H1 (cell line): ENCODE data around the gene IKZF3. TPM values are rescaled to one million over a fixed set of nuclear protein-coding genes. Genes with fewer than 3 reads are reported as not detected.

ENCODE experiments used
- CTCF ChIA-PET: fragments of 300-600 bp; sonication (Branson Sonifier 250); formaldehyde crosslinking; loops from one replicate; lab custom pipeline; 2021; ENCODE audit not compliant: partially characterized antibody; lab: Charles Lee
- POLR2A ChIA-PET: fragments of 300-600 bp; sonication (Branson Sonifier 250); formaldehyde crosslinking; loops from one replicate; lab custom pipeline; 2021; ENCODE audit warnings: inconsistent platforms; ENCODE audit not compliant: partially characterized antibody; lab: Charles Lee
- DNase-seq, 2 experiments: peaks; one replicate each; pipeline versions ENCODE4 v3.0.0 to v3.0.0-alpha.2; 2010 to 2022; ENCODE audit warnings: low spot score in 2 of 2, low read depth in 1 of 2, mixed read lengths in 1 of 2
- FAIRE-seq: peaks from 2 replicates; lab custom pipeline; 2011; peaks lifted over from hg19 to GRCh38; lab: Jason Lieb, UNC
- H2AFZ ChIP-seq: 2 replicates; pipeline ENCODE4 v1.8.1; 2012; ENCODE audit warnings: low read length, inconsistent platforms
- H2AK5ac ChIP-seq: 2 replicates; pipeline ENCODE4 v1.6.1; 2013; ENCODE audit warnings: low read depth, low read length
- H2BK120ac ChIP-seq: replicated peaks from 2 replicates; pipeline ENCODE3; 2013; ENCODE audit warnings: low read depth, low read length, inconsistent platforms
- H2BK12ac ChIP-seq: 2 replicates; pipeline ENCODE4 v1.6.1; 2013; ENCODE audit warnings: low read depth, low read length
- H2BK15ac ChIP-seq: 2 replicates; pipeline ENCODE4 v1.6.1; 2013; ENCODE audit warnings: low read length
- H2BK20ac ChIP-seq: 2 replicates; pipeline ENCODE4 v1.6.1; 2013; ENCODE audit warnings: low read length
- H2BK5ac ChIP-seq: 2 replicates; pipeline ENCODE4 v1.6.1; 2013; ENCODE audit warnings: low read depth, low read length
- H3K14ac ChIP-seq: 2 replicates; pipeline ENCODE4 v1.6.1; 2013; ENCODE audit warnings: inconsistent platforms; ENCODE audit not compliant: insufficient read length
- H3K18ac ChIP-seq: 2 replicates; pipeline ENCODE4 v1.6.1; 2013; ENCODE audit warnings: low read length; ENCODE audit errors: extremely low read depth
- H3K23ac ChIP-seq: 2 replicates; pipeline ENCODE4 v1.6.1; 2013; ENCODE audit warnings: inconsistent platforms; ENCODE audit not compliant: insufficient read length
- H3K23me2 ChIP-seq: 2 replicates; pipeline ENCODE4 v1.6.1; 2013; ENCODE audit warnings: low read depth, low read length
- H3K27ac ChIP-seq: 2 replicates; pipeline ENCODE4 v1.6.1; 2011; ENCODE audit warnings: low read depth, low read length, inconsistent platforms
- H3K27me3 ChIP-seq, 4 experiments: replicated peaks in 1 of 4; 1 replicate in 1 of 4; 2 replicates in 3 of 4; pipeline versions ENCODE4 v1.6.1 to v1.8.1; 2011 to 2013; ENCODE audit warnings: low read length in 3 of 4, mild to moderate bottlenecking in 3 of 4, inconsistent platforms in 2 of 4, mixed read lengths in 2 of 4, moderate library complexity in 1 of 4; ENCODE audit not compliant: control insufficient read depth in 3 of 4, insufficient read depth in 3 of 4; ENCODE audit errors: extremely low read depth in 1 of 4
- H3K36me3 ChIP-seq, 4 experiments: 2 replicates each; pipeline versions ENCODE4 v1.6.1 to v1.8.1; 2011 to 2013; ENCODE audit warnings: mild to moderate bottlenecking in 4 of 4, low read length in 3 of 4, moderate library complexity in 2 of 4, control low read depth in 1 of 4, inconsistent platforms in 1 of 4; ENCODE audit not compliant: insufficient read depth in 4 of 4, control insufficient read depth in 2 of 4
- H3K4ac ChIP-seq: replicated peaks from 2 replicates; pipeline ENCODE3; 2013; ENCODE audit warnings: low read length, low read depth, mixed read lengths, inconsistent platforms; ENCODE audit not compliant: insufficient read length
- H3K4me1 ChIP-seq, 4 experiments: replicated peaks in 1 of 4; 1 replicate in 1 of 4; 2 replicates in 3 of 4; pipeline versions ENCODE4 v1.6.1 to v1.8.1; 2011 to 2013; ENCODE audit warnings: low read length in 3 of 4, inconsistent platforms in 2 of 4, mixed read lengths in 1 of 4; ENCODE audit not compliant: insufficient read depth in 4 of 4, control insufficient read depth in 3 of 4
- H3K4me2 ChIP-seq, 2 experiments: 2 replicates each; pipeline versions ENCODE4 v1.6.1 to v1.8.1; 2011 to 2013; ENCODE audit warnings: low read depth in 2 of 2, low read length in 2 of 2, control low read depth in 1 of 2, inconsistent platforms in 1 of 2, mild to moderate bottlenecking in 1 of 2; ENCODE audit not compliant: insufficient read depth in 1 of 2
- H3K4me3 ChIP-seq, 4 experiments: fragments of 200-600, 300-600 bp in 1 of 4; sonication (generic), shearing (Covaris generic), sonication (Bioruptor Twin) in 1 of 4; 2 replicates each; pipeline versions ENCODE4 v1.5.1 to v1.8.1; 2011 to 2016; ENCODE audit warnings: low read length in 4 of 4, low read depth in 3 of 4, control low read depth in 2 of 4, inconsistent platforms in 2 of 4, mild to moderate bottlenecking in 2 of 4, mixed read lengths in 1 of 4, moderate library complexity in 1 of 4; ENCODE audit not compliant: insufficient read depth in 2 of 4; ENCODE audit errors: extremely low read depth in 1 of 4
- H3K56ac ChIP-seq: replicated peaks from 2 replicates; pipeline ENCODE3; 2013; ENCODE audit warnings: low read depth, mild to moderate bottlenecking, mixed read lengths, low read length, inconsistent platforms; ENCODE audit not compliant: insufficient read length
- H3K79me1 ChIP-seq: 2 replicates; pipeline ENCODE4 v1.6.1; 2013; ENCODE audit warnings: low read depth, low read length, control low read depth
- H3K79me2 ChIP-seq, 2 experiments: 2 replicates each; pipeline versions ENCODE4 v1.6.1 to v1.8.1; 2012 to 2013; ENCODE audit warnings: low read length in 2 of 2, mild to moderate bottlenecking in 2 of 2, inconsistent platforms in 1 of 2; ENCODE audit not compliant: insufficient read depth in 2 of 2, control insufficient read depth in 1 of 2
- H3K9ac ChIP-seq, 4 experiments: replicated peaks in 1 of 4; 1 replicate in 1 of 4; 2 replicates in 3 of 4; pipeline versions ENCODE4 v1.6.1 to v1.8.1; 2011 to 2013; ENCODE audit warnings: low read depth in 3 of 4, low read length in 3 of 4, control low read depth in 2 of 4, mild to moderate bottlenecking in 2 of 4, moderate library complexity in 2 of 4, inconsistent platforms in 1 of 4; ENCODE audit errors: extremely low read depth in 1 of 4
- H3K9me3 ChIP-seq, 2 experiments: 2 replicates each; pipeline versions ENCODE4 v1.6.1 to v1.8.1; 2012 to 2013; ENCODE audit warnings: mild to moderate bottlenecking in 2 of 2, moderate library complexity in 2 of 2, control low read depth in 1 of 2, inconsistent platforms in 1 of 2, low read depth in 1 of 2, low read length in 1 of 2, mixed read lengths in 1 of 2; ENCODE audit not compliant: insufficient read depth in 2 of 2
- H4K20me1 ChIP-seq, 2 experiments: replicated peaks in 1 of 2; 2 replicates each; pipeline versions ENCODE3 to v1.8.1; 2011 to 2013; ENCODE audit warnings: inconsistent platforms in 2 of 2, low read length in 2 of 2, mild to moderate bottlenecking in 1 of 2; ENCODE audit not compliant: insufficient read depth in 2 of 2, control insufficient read depth in 1 of 2
- H4K5ac ChIP-seq: 2 replicates; pipeline ENCODE4 v1.6.1; 2013; ENCODE audit warnings: low read length, low read depth, mixed read lengths, inconsistent platforms; ENCODE audit not compliant: insufficient read length
- H4K8ac ChIP-seq: 2 replicates; pipeline ENCODE4 v1.8.0; 2013; ENCODE audit warnings: mild to moderate bottlenecking, moderate library complexity, low read length, inconsistent platforms; ENCODE audit not compliant: insufficient read depth; ENCODE audit errors: extremely low read depth
- H4K91ac ChIP-seq: replicated peaks from 2 replicates; pipeline ENCODE3; 2013; ENCODE audit warnings: low read length, mixed read lengths, inconsistent platforms; ENCODE audit not compliant: insufficient read length
- BRCA1 ChIP-seq: IDR thresholded peaks from 2 replicates; pipeline ENCODE4 v1.6.1; 2012; ENCODE audit warnings: low read depth, low read length, improper control_type of control experiment
- EGR1 ChIP-seq: IDR thresholded peaks from 2 replicates; pipeline ENCODE4 v1.6.1; 2011; ENCODE audit warnings: low read depth, low read length, borderline replicate concordance
- GABPA ChIP-seq: IDR thresholded peaks from 2 replicates; pipeline ENCODE4 v1.6.1; 2011; ENCODE audit warnings: mild to moderate bottlenecking, low read length, moderate library complexity, borderline replicate concordance; ENCODE audit not compliant: insufficient read depth
- MAFK ChIP-seq: IDR thresholded peaks from 2 replicates; pipeline ENCODE4 v1.6.1; 2012; ENCODE audit warnings: low read depth, mild to moderate bottlenecking, improper control_type of control experiment, low read length
- POLR2AphosphoS5 ChIP-seq: IDR thresholded peaks from 2 replicates; pipeline ENCODE4 v1.6.1; 2011; ENCODE audit warnings: low read depth, low read length
- RFX5 ChIP-seq: IDR thresholded peaks from 2 replicates; pipeline ENCODE4 v1.6.1; 2011; ENCODE audit warnings: low read depth, low read length, improper control_type of control experiment, borderline replicate concordance
- RNF2 ChIP-seq: fragments of 200-900, 300-1000 bp; sonication (generic); IDR thresholded peaks from 2 replicates; pipeline ENCODE4 v1.7.1; 2016; ENCODE audit warnings: borderline replicate concordance, low read depth, mild to moderate bottlenecking, antibody characterized with exemption, low read length; ENCODE audit not compliant: poor library complexity, severe bottlenecking; ENCODE audit errors: missing control alignments
- SIRT6 ChIP-seq: IDR thresholded peaks from one replicate; pipeline ENCODE4 v1.7.1; 2012; ENCODE audit warnings: low read length, inconsistent platforms
- SIX5 ChIP-seq: IDR thresholded peaks from 2 replicates; pipeline ENCODE4 v1.6.1; 2011; ENCODE audit warnings: mild to moderate bottlenecking, low read depth, low read length
- YY1 ChIP-seq: IDR thresholded peaks from 2 replicates; pipeline ENCODE4 v1.6.1; 2011; ENCODE audit warnings: low read depth, mild to moderate bottlenecking, low read length
- WGBS, 2 experiments: shearing (Covaris generic) in 1 of 2; methylation state at CpG; one replicate each; pipeline versions ENCODE4 v1.1.6 to v1.1.7; 2013 to 2015; ENCODE audit warnings: low lambda C conversion rate in 2 of 2, mixed read lengths in 2 of 2, inconsistent platforms in 1 of 2, low coverage in 1 of 2, missing lambda C conversion rate in 1 of 2; ENCODE audit not compliant: insufficient replicate concordance in 2 of 2, insufficient coverage in 1 of 2, insufficient read length in 1 of 2; ENCODE audit errors: extremely low coverage in 1 of 2, missing lambda C conversion rate in 1 of 2; 5-methylcytosine and 5-hydroxymethylcytosine counted together
- polyA plus RNA-seq, 7 experiments: library from polyadenylated mRNA; depleted of rRNA in 3 of 7; stranded (reverse) in 5 of 7; unstranded in 2 of 7; fragments of >200 nt in 5 of 7; fragments of 200-250 nt in 2 of 7; gene quantifications; 1 replicate in 5 of 7; 2 replicates in 1 of 7; 4 replicates in 1 of 7; pipeline versions ENCODE4 v1.2.1 to v1.2.3, GENCODE V29; 2011 to 2013; ENCODE audit warnings: missing spikeins in 2 of 7, mixed read lengths in 2 of 7
- total RNA-seq: library from RNA; stranded (reverse); fragmentation: NEBNext Ultra II Directional; extraction: Animal tissue kit (Norgen Biotek cat#: 25700); gene quantifications from 2 replicates; pipeline ENCODE4 v1.2.1, GENCODE V29; 2021
- TF ChIP-seq, protein P1 (sequence below), 3 experiments: IDR thresholded peaks; 1 replicate in 2 of 3; 2 replicates in 1 of 3; pipeline versions ENCODE4 v1.5.1 to v1.6.1; 2011; ENCODE audit warnings: low read length in 3 of 3, mild to moderate bottlenecking in 3 of 3, inconsistent platforms in 2 of 3, low read depth in 1 of 3, moderate library complexity in 1 of 3; ENCODE audit not compliant: insufficient read depth in 1 of 3; ENCODE audit errors: control extremely low read depth in 1 of 3

The IKZF3 gene
- total and polyA plus RNA-seq, 2 of the 8 experiments (the other 6 are each of a cell fraction or from before 2014, with no cell fraction given): 0.23 to 0.56 TPM

DNA sequence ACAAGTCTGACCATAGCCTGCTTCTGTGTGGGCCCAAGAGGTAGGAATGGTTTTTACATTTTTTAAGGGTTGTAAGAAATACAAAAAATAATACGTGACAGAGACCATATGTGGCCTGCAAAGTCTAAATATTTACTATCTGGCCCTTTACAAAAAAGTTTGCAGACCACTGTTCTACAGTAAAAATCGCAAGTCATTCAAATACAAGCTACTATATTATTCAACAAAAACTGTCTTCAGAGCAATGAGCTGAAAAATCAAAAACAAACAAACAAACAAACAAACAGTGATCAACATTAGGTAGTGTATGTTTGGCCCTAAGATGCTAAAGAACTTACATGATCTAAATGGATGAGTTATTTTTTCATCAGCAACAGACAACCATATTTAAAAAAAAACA is 32.5 kb downstream of the IKZF3 start:
- H2BK12ac ChIP-seq: no peak overlapping the region
- H3K9me3 ChIP-seq: peaks cover 0 to 4% of the 10 kb centered on the region in 2 experiments; a peak in 1 of 4 replicates
- ChIA-PET POLR2A (interaction anchor here (0.8 kb wide), 1 partner anchor 88 kb away, joined by 5 read pairs; no protein-coding TSS in a partner anchor), CTCF (interaction anchor here (0.6 to 0.9 kb wide), 3 partner anchors 43 to 667 kb away, joined by 3 to 5 read pairs (median 3); no protein-coding TSS in a partner anchor)
- no peak overlapping the region for H2BK20ac ChIP-seq
- no peak overlapping the region for H3K18ac ChIP-seq
- no peak overlapping the region for H2AK5ac ChIP-seq
- H2BK120ac ChIP-seq: no peak overlapping the region
- H3K27me3 ChIP-seq: no peaks in the 10 kb centered on the region
- H3K23ac ChIP-seq: no peak overlapping the region
- H3K79me1 ChIP-seq: no peaks in the 10 kb centered on the region
- peaks cover 1% of the 10 kb centered on the region; the same call in 1 of the 2 replicates for H3K23me2 ChIP-seq
- H4K91ac ChIP-seq: no peak overlapping the region
- no peaks in the 10 kb centered on the region for H4K20me1 ChIP-seq
- no peak for FAIRE-seq
- H4K5ac ChIP-seq: no peak overlapping the region
- no peaks in the 10 kb centered on the region for H3K79me2 ChIP-seq
- H3K4ac ChIP-seq: no peak overlapping the region
- no peak for DNase-seq
- no peaks in the 10 kb centered on the region for H3K4me1 ChIP-seq
- no peak overlapping the region for H2BK5ac ChIP-seq
- no peak overlapping the region for H3K9ac ChIP-seq
- H3K36me3 ChIP-seq: no peaks in the 10 kb centered on the region
- H3K4me2 ChIP-seq: no peak overlapping the region
- no peak overlapping the region for H3K56ac ChIP-seq
- no peak overlapping the region for H2BK15ac ChIP-seq
- H3K14ac ChIP-seq: no peak overlapping the region
- no peak overlapping the region for H3K4me3 ChIP-seq
- H4K8ac ChIP-seq: no peak overlapping the region
- no peak overlapping the region for H2AFZ ChIP-seq
- H3K27ac ChIP-seq: no peak overlapping the region
- 87% methylated on average over 2 of the region's 2 CpGs; no CpG with 5 or more reads in 1 of the 2 experiments for WGBS, 2 experiments
- no peak for TF ChIP-seq GABPA
- TF ChIP-seq, protein P1, sequence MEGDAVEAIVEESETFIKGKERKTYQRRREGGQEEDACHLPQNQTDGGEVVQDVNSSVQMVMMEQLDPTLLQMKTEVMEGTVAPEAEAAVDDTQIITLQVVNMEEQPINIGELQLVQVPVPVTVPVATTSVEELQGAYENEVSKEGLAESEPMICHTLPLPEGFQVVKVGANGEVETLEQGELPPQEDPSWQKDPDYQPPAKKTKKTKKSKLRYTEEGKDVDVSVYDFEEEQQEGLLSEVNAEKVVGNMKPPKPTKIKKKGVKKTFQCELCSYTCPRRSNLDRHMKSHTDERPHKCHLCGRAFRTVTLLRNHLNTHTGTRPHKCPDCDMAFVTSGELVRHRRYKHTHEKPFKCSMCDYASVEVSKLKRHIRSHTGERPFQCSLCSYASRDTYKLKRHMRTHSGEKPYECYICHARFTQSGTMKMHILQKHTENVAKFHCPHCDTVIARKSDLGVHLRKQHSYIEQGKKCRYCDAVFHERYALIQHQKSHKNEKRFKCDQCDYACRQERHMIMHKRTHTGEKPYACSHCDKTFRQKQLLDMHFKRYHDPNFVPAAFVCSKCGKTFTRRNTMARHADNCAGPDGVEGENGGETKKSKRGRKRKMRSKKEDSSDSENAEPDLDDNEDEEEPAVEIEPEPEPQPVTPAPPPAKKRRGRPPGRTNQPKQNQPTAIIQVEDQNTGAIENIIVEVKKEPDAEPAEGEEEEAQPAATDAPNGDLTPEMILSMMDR (IDR thresholded peaks at IDR 0.05; ENCODE audit: control extremely low read depth in 1 of 3, insufficient read depth in 1 of 3, low read depth in 1 of 3, low read length in 3 of 3): no peak
- TF ChIP-seq SIRT6: no peak
- TF ChIP-seq RFX5: no peak
- TF ChIP-seq YY1: no peak
- TF ChIP-seq RNF2: no peak
- TF ChIP-seq MAFK: no peak
- no peak for TF ChIP-seq EGR1
- TF ChIP-seq POLR2AphosphoS5: no peak
- TF ChIP-seq SIX5: no peak
- TF ChIP-seq BRCA1: no peak
